Measurements from ENCODE around the gene CSRNP2.
A peak's percentile ranks its signal among the peaks of the same experiment; 100 is the strongest.

Gene CSRNP2

DNA sequence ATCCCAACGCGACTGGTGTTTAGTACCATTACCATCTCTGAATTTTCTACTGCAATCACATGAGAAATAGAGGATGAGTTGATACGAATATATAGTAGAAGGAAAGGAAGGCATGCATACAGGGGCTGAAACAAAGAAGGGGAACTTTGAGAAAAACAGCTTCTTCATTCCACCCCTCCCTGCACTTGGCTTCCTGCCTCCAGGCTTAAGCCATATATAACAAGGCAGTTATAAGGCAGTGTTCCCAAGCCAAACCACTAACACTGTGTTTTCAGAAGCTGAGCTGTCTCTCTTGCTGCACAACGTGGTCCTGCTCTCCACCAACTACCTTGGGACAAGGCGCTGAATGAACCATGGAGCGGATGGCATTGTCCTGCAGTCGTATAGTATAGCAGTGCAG, 24.3 kb downstream of the CSRNP2 start:
- no peaks in the 10 kb centered on the region for H3K4me1 Mint-ChIP-seq
- peaks cover 99% of the 10 kb centered on the region for H3K36me3 Mint-ChIP-seq
- DNase-seq (ENCODE audit: low spot score in 2 of 2) (no peak), ATAC-seq (no peak)
- no peak overlapping the region for H3K4me3 Mint-ChIP-seq
- no peaks in the 10 kb centered on the region for H3K9me3 Mint-ChIP-seq
- peak overlapping the region; percentile 59 for H3K27ac Mint-ChIP-seq

DNA sequence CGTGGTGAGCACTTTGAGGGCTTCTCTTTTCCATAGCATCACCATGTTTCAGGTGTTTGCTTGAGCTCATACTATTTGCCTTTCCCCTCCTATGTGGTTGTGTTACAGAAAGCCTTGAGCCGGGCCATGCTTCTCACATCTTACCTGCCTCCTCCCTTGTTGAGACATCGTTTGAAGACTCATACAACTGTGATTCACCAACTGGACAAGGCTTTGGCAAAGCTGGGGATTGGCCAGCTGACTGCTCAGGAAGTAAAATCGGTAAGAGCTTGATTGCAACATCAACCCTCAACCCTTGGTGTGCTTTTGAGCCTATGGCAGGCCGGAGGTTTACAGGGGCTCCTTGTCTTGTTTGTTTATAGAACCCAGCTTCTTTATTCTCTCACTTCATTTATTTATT, 27.2 kb downstream of the CSRNP2 start:
- H3K4me3 Mint-ChIP-seq: no peak overlapping the region
- peaks cover 100% of the 10 kb centered on the region for H3K36me3 Mint-ChIP-seq
- H3K9me3 Mint-ChIP-seq: no peaks in the 10 kb centered on the region
- H3K4me1 Mint-ChIP-seq: peaks cover 6% of the 10 kb centered on the region
- no peak for ATAC-seq
- H3K27ac Mint-ChIP-seq: no peak overlapping the region
- DNase-seq (ENCODE audit: low spot score in 2 of 2): no peak

DNA sequence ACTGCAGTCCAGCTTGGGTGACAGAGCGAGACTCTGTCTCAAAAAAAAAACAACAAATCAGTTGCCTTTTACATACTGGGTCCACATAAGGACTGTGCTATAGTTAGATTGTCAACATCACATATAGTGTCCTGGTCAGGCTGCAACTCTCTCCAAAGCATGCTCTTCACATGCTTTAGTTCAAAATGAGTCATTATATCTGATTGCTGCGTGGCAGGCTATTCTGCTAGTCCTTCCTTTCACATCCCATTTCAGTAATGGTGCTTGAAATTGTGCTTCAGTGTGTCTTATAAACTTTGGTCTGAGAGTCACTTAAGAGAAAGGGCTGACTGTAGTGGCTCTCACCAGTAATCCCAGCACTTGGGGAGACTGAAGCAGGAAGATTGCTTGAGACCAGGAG, 28.3 kb downstream of the CSRNP2 start:
- DNase-seq (ENCODE audit: low spot score in 2 of 2): no peak
- peaks cover 100% of the 10 kb centered on the region for H3K36me3 Mint-ChIP-seq
- peaks cover 6% of the 10 kb centered on the region for H3K4me1 Mint-ChIP-seq
- ATAC-seq: no peak
- H3K9me3 Mint-ChIP-seq: no peaks in the 10 kb centered on the region
- H3K27ac Mint-ChIP-seq: no peak overlapping the region
- H3K4me3 Mint-ChIP-seq: no peak overlapping the region

DNA sequence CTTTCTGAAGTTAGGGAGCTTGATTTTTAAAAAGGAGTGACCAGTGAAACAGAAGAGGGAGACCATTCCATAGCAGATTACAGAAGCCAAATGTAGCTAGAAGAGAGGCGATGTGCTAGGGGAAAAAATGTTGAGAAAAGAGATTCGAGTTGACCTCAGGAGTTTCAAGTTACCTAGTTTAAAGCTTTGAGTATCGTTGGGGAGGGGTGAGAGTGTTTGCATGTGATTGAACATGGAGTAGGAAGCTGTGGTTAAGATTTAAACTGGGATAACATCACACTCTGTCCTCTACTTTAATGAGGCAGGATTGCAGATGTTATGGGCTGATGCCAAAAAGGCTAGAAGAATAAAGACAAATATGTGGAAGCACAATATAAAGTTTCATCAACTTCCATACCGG, 31.6 kb downstream of the CSRNP2 start:
- DNase-seq (ENCODE audit: low spot score in 2 of 2): no peak
- Mint-ChIP-seq H3K36me3 (peaks cover 87% of the 10 kb centered on the region), H3K4me3 (no peak overlapping the region), H3K9me3 (no peaks in the 10 kb centered on the region), H3K4me1 (peaks cover 21% of the 10 kb centered on the region), H3K27ac (peak overlapping the region; percentile 5)
- no peak for ATAC-seq

DNA sequence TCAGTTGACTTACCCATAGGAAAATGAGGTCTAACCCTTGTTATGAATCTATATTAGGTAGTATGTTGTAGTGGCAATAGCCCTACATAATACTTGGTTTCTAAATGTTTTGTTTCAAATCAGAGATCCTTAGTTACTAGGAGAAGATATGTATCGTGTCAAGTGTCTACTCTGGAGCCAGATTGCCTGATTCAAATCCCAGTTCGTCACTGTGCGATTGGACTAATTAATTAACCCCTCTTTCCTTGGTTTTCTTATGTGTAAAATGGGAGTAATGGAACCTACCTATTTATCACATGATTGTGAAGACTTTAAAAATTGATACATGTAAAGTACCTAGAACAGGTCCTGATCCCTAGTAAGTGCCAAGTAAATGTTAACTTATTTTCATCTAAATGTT, 33.9 kb downstream of the CSRNP2 start:
- Mint-ChIP-seq H3K4me1 (peaks cover 24% of the 10 kb centered on the region), H3K9me3 (no peaks in the 10 kb centered on the region), H3K4me3 (peak overlapping the region; percentile 90), H3K27ac (peak overlapping the region; percentile 91), H3K36me3 (peaks cover 65% of the 10 kb centered on the region)
- ATAC-seq: no peak
- no peak for DNase-seq (ENCODE audit: low spot score in 2 of 2)

DNA sequence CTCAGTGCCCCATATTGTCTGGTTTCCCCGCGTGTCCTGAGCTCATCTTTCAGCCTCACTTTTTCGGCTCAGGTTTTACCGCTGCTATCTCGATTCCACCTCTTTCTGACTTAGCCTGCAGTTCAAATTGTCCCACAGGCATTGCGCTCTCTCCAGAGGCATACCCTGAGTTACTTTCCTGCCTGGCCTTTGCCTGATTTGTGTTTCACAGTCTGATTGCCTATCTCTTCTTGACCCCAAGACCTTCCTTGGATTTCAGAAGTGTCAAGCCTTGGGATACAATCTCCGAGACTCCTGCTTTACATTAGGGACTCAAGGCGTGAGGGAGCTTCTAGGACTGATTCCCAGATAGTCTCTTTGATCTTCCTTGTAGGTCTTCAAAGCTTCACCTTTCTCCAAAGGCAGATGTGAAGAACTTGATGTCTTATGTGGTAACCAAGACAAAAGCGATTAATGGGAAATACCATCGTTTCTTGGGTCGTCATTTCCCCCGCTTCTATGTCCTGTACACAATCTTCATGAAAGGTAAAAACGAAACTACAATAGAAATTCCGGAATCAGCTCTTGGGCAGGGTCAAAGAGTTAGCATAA, 34.6 kb downstream of the CSRNP2 start:
- Mint-ChIP-seq H3K4me3 (peak overlapping the region; percentile 90), H3K4me1 (peaks cover 24% of the 10 kb centered on the region), H3K27ac (peak overlapping the region; percentile 91), H3K9me3 (no peaks in the 10 kb centered on the region), H3K36me3 (peaks cover 57% of the 10 kb centered on the region)
- ATAC-seq: no peak
- DNase-seq (ENCODE audit: low spot score in 2 of 2): no peak

DNA sequence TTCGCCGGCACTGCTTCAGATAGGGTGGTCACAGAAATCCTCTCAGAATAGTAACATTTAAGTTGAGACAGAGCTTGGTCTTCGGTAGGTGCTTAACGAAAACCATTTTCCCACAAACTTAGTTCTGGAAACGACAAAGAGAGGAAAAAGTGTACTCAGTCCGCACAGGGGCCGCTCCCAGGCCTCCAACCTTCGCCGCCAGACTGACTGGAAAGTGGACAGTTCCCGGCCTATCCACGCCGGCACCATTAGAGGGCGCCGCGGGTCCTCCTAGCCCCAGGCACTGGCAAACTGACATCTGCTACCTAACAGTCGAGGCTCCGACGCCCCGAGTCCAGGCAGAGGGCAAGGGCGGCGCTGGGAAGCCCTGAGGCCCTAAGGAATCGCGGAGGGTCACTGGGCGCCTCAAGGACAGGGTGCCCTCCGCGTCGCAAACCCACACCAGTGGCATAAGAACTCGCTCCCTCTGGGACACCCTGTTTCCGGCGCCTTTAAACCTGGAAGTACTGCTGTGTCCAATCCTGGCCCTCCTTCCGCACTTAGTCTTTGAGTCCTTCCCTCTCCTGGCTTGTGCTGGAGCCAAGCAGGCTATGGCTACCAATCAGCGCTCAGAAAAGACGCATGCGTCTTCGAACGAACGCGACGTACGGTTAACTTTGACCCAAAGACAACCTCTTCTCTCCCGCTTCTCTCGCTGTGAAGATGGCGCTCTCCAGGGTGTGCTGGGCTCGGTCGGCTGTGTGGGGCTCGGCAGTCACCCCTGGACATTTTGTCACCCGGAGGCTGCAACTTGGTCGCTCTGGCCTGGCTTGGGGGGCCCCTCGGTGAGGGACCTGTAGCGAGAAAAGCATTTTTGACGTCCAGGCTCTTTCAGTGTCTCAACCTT, 35.5 kb downstream of the CSRNP2 start, which contains the start of gene LETMD1:
Gene LETMD1 (plus strand): TSS at position 673 of the 886 bp plus-strand sequence. CDS start 30 bp downstream, at position 703.
- Mint-ChIP-seq H3K36me3 (peaks cover 48% of the 10 kb centered on the region), H3K4me1 (peaks cover 24% of the 10 kb centered on the region), H3K9me3 (no peaks in the 10 kb centered on the region), H3K27ac (peak within 1 kb of the TSS; percentile 91), H3K4me3 (peak within 1 kb of the TSS; percentile 90)
- DNase-seq (ENCODE audit: low spot score in 2 of 2) (peak; percentile 88 to 94), ATAC-seq (peak; percentile 98)

DNA sequence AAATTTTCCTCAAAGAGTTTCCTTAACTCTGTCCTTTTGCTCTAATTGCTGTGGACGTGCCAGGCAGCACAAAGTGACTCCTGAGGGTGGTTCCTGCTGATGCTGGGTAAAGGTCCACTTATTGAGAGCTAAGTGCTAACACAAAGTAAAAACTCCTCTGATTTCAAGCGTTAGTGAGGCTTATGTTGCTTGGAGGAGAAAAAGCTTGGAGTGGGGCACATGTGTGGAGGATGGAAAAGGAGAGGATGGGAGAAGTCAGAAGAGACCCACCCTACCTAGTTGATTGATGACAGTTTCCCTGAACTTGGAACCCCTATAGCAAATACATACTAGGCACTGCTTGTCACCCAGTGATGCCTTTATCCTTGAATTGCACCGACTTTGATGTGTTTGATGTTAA, 47.1 kb downstream of the CSRNP2 start:
- no peak for DNase-seq (ENCODE audit: low spot score in 2 of 2)
- ATAC-seq: no peak
- no peaks in the 10 kb centered on the region for H3K9me3 Mint-ChIP-seq
- no peaks in the 10 kb centered on the region for H3K36me3 Mint-ChIP-seq
- no peaks in the 10 kb centered on the region for H3K4me1 Mint-ChIP-seq
- no peak overlapping the region for H3K4me3 Mint-ChIP-seq
- H3K27ac Mint-ChIP-seq: no peak overlapping the region

DNA sequence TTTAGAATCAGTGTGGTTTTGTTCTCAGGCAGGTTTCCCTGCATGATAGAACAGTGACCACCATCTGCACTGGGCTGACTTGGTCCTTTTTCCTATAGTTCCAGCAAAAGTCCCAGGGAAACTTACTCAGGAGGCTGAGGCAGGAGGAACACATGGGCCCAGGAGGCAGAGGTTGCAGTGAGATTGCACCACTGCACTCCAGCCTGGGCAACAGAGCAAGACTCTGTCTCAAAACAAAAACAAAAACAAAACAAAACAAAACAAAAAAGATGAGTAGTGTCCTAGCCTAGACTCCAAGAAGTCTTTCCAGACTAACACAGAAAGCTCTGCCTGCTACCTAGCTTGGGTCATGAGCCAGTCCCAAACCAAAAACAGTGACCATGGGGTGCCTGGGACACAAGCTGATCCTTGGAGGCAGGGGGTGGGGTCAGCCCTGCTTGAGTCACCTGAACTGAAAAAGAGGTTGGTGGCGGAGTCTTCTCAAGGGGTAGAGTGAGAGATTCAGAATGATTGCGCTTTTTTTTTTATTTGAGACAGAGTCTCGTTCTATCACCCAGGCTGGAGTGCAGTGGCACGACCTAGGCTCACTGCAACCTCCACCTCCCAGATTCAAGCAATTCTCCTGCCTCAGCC, 49.8 kb downstream of the CSRNP2 start:
- Mint-ChIP-seq H3K9me3 (no peaks in the 10 kb centered on the region), H3K4me3 (no peak overlapping the region), H3K27ac (no peak overlapping the region), H3K4me1 (no peaks in the 10 kb centered on the region), H3K36me3 (no peaks in the 10 kb centered on the region)
- ATAC-seq (no peak), DNase-seq (ENCODE audit: low spot score in 2 of 2) (no peak)

DNA sequence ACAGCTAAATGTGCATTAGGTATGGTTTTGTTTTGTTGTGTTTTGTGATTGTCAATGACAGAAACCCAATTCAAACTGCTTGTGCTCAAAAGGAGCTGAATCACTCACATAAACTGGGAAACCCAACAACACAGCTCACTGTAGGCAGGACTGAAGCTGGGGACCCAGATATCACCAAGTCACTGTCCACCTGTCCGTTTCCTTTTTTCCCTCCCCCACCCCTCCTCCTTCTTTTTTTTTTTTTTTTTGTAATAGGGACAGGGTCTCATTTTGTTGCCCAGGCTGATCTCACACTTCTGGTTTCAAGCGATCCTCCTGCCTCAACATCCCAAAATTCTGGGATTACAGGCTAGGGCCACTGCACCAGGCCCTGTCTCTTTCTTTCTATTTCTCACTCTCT, 50.3 kb downstream of the CSRNP2 start:
- Mint-ChIP-seq H3K4me3 (no peak overlapping the region), H3K4me1 (no peaks in the 10 kb centered on the region), H3K36me3 (no peaks in the 10 kb centered on the region), H3K9me3 (no peaks in the 10 kb centered on the region), H3K27ac (no peak overlapping the region)
- DNase-seq (ENCODE audit: low spot score in 2 of 2) (no peak), ATAC-seq (no peak)

DNA sequence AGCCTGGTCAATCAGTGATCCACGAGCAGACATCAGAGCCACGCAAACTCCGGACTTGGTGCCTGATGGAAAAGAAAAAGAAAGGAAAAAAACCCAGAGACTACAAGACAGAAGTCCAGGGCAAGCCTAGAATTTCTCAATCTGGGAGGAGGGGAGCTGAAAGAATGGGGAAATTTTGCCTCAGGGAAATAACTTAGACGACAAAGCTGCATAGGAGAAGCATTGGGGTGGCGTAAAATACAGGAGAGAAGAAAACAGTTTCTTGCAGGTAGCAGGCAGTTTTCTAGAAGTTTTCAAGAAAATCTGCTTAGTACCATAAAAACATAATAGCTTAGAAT, 54.6 kb downstream of the CSRNP2 start:
- DNase-seq (ENCODE audit: low spot score in 2 of 2) (no peak), ATAC-seq (no peak)
- H3K4me1 Mint-ChIP-seq: peaks cover 32% of the 10 kb centered on the region
- no peaks in the 10 kb centered on the region for H3K9me3 Mint-ChIP-seq
- H3K4me3 Mint-ChIP-seq: no peak overlapping the region
- no peak overlapping the region for H3K27ac Mint-ChIP-seq
- peaks cover 24% of the 10 kb centered on the region for H3K36me3 Mint-ChIP-seq

DNA sequence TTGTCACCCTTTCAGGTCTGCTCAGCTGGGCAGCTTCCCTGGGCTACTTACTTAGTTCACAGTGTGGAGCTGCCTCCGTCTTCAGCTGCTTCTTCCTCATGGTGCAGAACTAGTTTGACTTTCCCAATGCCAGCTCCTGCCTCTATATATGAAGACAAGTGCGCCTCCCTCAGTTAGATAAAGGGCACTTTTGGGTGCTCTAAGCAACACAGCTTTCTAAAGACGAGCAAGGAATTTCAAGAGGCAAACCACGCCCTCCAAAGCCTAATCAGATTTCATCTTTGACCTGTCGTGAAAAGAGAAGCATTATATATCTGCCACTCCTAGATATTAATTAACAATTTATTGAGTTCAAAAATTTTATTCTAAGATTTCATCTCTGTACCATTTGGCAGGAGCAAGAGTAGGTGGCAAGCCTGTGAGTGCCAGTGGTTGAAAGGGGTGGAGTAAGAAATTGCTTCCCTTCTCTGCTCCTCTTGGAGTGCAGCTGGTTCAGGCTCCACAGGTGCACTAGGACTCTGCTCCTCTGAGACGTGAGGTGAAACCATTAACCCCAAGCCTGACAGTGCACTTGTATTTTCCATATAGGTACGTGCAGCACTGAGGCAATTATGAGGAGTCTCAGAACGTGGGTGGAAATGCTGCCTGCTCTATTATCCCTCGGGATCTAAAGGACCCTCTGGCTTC, 55.1 kb downstream of the CSRNP2 start:
- peaks cover 37% of the 10 kb centered on the region for H3K4me1 Mint-ChIP-seq
- no peak overlapping the region for H3K27ac Mint-ChIP-seq
- ATAC-seq (no peak), DNase-seq (ENCODE audit: low spot score in 2 of 2) (no peak)
- H3K36me3 Mint-ChIP-seq: peaks cover 24% of the 10 kb centered on the region
- H3K9me3 Mint-ChIP-seq: no peaks in the 10 kb centered on the region
- no peak overlapping the region for H3K4me3 Mint-ChIP-seq

DNA sequence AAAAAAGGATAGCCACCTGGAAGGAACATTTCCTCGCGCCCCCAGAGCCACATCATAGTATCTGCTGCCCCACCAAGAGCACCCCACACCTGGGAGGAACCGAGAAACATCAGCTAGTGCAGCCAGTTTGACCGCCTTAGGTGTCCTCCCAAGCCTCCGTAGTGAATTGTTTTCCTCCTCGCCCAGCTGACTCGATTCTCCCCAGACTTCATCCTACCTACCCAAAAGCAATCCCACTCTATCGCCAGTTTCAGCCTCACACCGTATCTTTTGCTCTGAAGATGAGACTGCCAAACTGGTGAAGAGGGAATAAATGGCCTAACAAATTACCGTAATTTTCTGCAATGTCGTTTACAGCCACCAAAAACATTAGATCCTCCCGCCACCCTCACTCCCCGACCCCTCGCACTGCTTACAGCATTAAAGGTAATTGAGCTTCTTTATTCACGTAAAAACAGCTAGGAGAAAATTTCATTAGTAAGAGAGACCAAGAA, 56.0 kb downstream of the CSRNP2 start:
- DNase-seq (ENCODE audit: low spot score in 2 of 2): no peak
- no peak for ATAC-seq
- no peaks in the 10 kb centered on the region for H3K9me3 Mint-ChIP-seq

DNA sequence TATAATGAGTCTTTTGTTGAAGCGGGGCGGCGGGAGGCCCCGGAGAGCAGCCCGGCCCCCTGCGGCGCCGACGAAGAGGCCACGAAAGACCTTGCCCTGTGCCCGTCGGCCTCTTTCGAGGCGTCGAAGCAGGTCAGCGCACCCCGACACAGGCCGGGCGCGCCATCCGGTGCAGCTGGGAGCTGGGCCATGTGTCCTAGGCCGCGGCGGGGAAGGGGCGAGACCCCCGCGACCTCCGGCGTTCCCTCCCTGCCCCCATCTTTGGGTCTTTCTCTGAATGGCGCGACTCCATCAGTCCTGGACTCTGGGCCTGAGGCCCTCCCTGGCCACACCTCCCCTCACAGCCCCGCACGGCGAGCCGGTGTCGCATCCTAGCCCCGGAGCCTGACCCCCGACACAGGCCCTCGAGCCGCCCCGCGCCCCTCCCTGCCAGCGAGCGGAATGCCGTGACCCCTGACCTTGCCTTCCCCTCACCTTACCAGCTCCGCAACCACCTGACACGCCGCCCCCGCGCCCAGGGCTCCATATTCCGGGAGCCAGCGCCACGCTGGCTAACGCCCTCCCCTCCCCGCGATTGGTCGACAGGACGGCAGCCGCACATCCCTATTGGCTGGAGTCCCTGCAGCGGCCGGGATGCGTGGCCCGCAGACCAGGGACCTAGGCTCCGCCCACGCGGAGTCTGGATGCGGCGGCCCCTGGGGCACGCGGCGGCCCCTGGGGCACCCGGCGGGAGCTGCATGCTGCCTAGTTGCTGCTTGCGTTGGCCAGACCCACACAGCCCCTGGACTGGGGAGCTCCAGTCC, 57.4 kb downstream of the CSRNP2 start, which contains the start of gene SLC11A2:
Gene SLC11A2 (minus strand): TSS at position 549 of the 803 bp plus-strand sequence. CDS start 15,656 bp downstream, outside the sequence.
- Mint-ChIP-seq H3K36me3 (peaks cover 24% of the 10 kb centered on the region), H3K4me1 (peaks cover 48% of the 10 kb centered on the region)
- ATAC-seq: peak; percentile 92

More for the DNA sequence above, 56.0 kb downstream of the CSRNP2 start:
- Mint-ChIP-seq H3K36me3 (peaks cover 24% of the 10 kb centered on the region), H3K4me3 (peak overlapping the region; percentile 94), H3K4me1 (peaks cover 38% of the 10 kb centered on the region), H3K27ac (no peak overlapping the region)

More for the DNA sequence above, 57.4 kb downstream of the CSRNP2 start, which contains the start of gene SLC11A2:
- Mint-ChIP-seq H3K4me3 (peak within 1 kb of the TSS; percentile 94), H3K9me3 (no peaks in the 10 kb centered on the region), H3K27ac (peak within 1 kb of the TSS; percentile 98)
- DNase-seq (ENCODE audit: low spot score in 2 of 2): peak; percentile 85 to 96

Data from stimulated activated effector memory CD8-positive, alpha-beta T cell treated with anti-CD3 and anti-CD28 coated beads, Interleukin-12 subunit alpha, Interleukin-12 subunit beta, amount 100 ng/mL, for 72 hours (primary cell).